CD4-positive, alpha-beta T cell treated with Interleukin-15 for 1 hour (primary cell): ENCODE results near the gene CCR1.
"Not testable (repeated sequence)": the region's sequence is repeated elsewhere in the genome, so short reads cannot be mapped to it uniquely, and the experiment has no call there.

ENCODE experiments used
- DNase-seq: peaks from one replicate; pipeline ENCODE4 v3.0.0-alpha.2; 2020

Gene CCR1

GRCh38 chr3:46163556-46164041 lies 44.5 kb downstream of the CCR1 start:
- no peak for DNase-seq

DNA sequence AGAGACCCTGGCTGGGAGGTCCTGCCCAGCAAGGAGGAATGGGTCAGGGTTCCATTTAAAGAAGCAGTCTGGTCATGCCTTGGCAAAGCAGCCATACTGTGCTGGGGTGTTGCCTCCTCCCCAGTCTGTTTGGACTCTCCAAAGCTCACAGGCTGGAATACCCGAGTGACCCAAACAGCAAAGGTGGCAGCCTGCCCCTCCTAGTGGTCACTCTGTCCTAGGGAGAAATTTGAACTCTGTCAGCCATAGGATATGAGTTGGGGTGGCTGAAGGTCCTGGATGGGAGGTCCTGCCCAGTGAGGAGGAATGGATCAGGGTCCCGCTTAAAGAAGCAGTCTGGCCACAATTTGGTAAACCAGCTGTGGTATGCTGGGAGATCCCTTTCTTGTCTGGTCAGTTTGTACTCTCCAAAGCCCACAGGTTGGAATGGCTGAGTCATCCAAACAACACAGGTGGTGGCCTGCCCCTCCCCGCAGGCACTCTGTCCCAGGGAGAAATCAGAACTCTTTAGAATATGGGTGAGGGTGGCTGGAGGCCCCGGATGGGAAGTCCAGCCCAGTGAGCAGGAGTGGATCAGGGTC lies 45.0 kb downstream of the CCR1 start:
- no peak for DNase-seq

GRCh38 chr3:46157685-46158084 lies 50.4 kb downstream of the CCR1 start:
- DNase-seq: not testable (repeated sequence)

- DNase-seq: no peak
Observed at GRCh38 chr3:46154311-46154710, 53.8 kb downstream of the CCR1 start.
